Trophoblast cell (in vitro differentiated cells and primary cell): ENCODE measurements around the gene MAGEB10.
"Not testable (repeated sequence)": the region's sequence is repeated elsewhere in the genome, so short reads cannot be mapped to it uniquely, and the experiment has no call there.

ENCODE experiments used
- DNase-seq, 2 donors: peaks; one replicate each; pipeline ENCODE4 v3.0.0-alpha.2; 2016
- H2AFZ ChIP-seq: 2 replicates; pipeline ENCODE4 v1.6.1; 2013; ENCODE audit warnings: low read length, moderate library complexity, mild to moderate bottlenecking; ENCODE audit not compliant: insufficient read depth, poor library complexity
- H2AK5ac ChIP-seq: 2 replicates; pipeline ENCODE4 v1.6.1; 2013; ENCODE audit warnings: mild to moderate bottlenecking, low read length
- H2BK120ac ChIP-seq: 2 replicates; pipeline ENCODE4 v1.6.1; 2013; ENCODE audit warnings: low read length, mild to moderate bottlenecking, moderate library complexity; ENCODE audit not compliant: insufficient read depth, poor library complexity
- H2BK12ac ChIP-seq: 2 replicates; pipeline ENCODE4 v1.6.1; 2013; ENCODE audit warnings: mild to moderate bottlenecking, low read length, moderate library complexity
- H2BK5ac ChIP-seq: 2 replicates; pipeline ENCODE4 v1.6.1; 2013; ENCODE audit warnings: low read length, low read depth, moderate library complexity, mild to moderate bottlenecking; ENCODE audit not compliant: poor library complexity
- H3K14ac ChIP-seq: 2 replicates; pipeline ENCODE4 v1.6.1; 2013; ENCODE audit warnings: mild to moderate bottlenecking, low read length
- H3K18ac ChIP-seq: 2 replicates; pipeline ENCODE4 v1.6.1; 2013; ENCODE audit warnings: mild to moderate bottlenecking, low read length
- H3K23ac ChIP-seq: 2 replicates; pipeline ENCODE4 v1.6.1; 2013; ENCODE audit warnings: low read length
- H3K27ac ChIP-seq: 2 replicates; pipeline ENCODE4 v1.5.1; 2013; ENCODE audit warnings: low read depth, mild to moderate bottlenecking, inconsistent platforms, low read length, moderate library complexity
- H3K27me3 ChIP-seq: 2 replicates; pipeline ENCODE4 v1.6.1; 2013; ENCODE audit warnings: inconsistent platforms, mild to moderate bottlenecking, low read length, moderate library complexity; ENCODE audit not compliant: insufficient read depth
- H3K36me3 ChIP-seq, 2 experiments: 1 replicate in 1 of 2; 2 replicates in 1 of 2; pipeline ENCODE4 v1.6.1; 2013; ENCODE audit warnings: low read length in 2 of 2, mild to moderate bottlenecking in 2 of 2, moderate library complexity in 1 of 2; ENCODE audit not compliant: insufficient read depth in 2 of 2, control insufficient read depth in 1 of 2
- H3K4ac ChIP-seq: 2 replicates; pipeline ENCODE4 v1.6.1; 2013; ENCODE audit warnings: low read depth, mild to moderate bottlenecking, low read length, moderate library complexity
- H3K4me1 ChIP-seq, 2 experiments: 1 replicate in 1 of 2; 2 replicates in 1 of 2; pipeline ENCODE4 v1.6.1; 2013; ENCODE audit warnings: low read length in 2 of 2, mild to moderate bottlenecking in 2 of 2, moderate library complexity in 1 of 2; ENCODE audit not compliant: insufficient read depth in 2 of 2, control insufficient read depth in 1 of 2
- H3K4me2 ChIP-seq: 2 replicates; pipeline ENCODE4 v1.6.1; 2013; ENCODE audit warnings: inconsistent platforms, mild to moderate bottlenecking, low read length, moderate library complexity
- H3K4me3 ChIP-seq: 2 replicates; pipeline ENCODE4 v1.5.1; 2013; ENCODE audit warnings: mild to moderate bottlenecking, low read depth, low read length, inconsistent platforms
- H3K79me1 ChIP-seq: one replicate; pipeline ENCODE4 v1.6.1; 2013; ENCODE audit warnings: low read length
- H3K79me2 ChIP-seq: 2 replicates; pipeline ENCODE4 v1.6.1; 2013; ENCODE audit warnings: low read length, mild to moderate bottlenecking; ENCODE audit not compliant: control insufficient read depth, insufficient read depth, poor library complexity
- H3K9ac ChIP-seq: 2 replicates; pipeline ENCODE4 v1.6.1; 2013; ENCODE audit warnings: mild to moderate bottlenecking, low read length
- H3K9me3 ChIP-seq: 2 replicates; pipeline ENCODE4 v1.6.1; 2013; ENCODE audit warnings: low read depth, mild to moderate bottlenecking, control low read depth, inconsistent platforms, low read length; ENCODE audit not compliant: insufficient read depth
- H4K12ac ChIP-seq: 2 replicates; pipeline ENCODE4 v1.6.1; 2013; ENCODE audit warnings: low read depth, mild to moderate bottlenecking, low read length, moderate library complexity
- H4K8ac ChIP-seq: 2 replicates; pipeline ENCODE4 v1.6.1; 2013; ENCODE audit warnings: low read depth, mild to moderate bottlenecking, low read length, moderate library complexity
- H4K91ac ChIP-seq: one replicate; pipeline ENCODE4 v1.6.1; 2013; ENCODE audit warnings: low read depth, mild to moderate bottlenecking, low read length, moderate library complexity
- WGBS: extraction: QIAGEN DNeasy Blood & Tissue Kit; methylation state at CpG from one replicate; pipeline ENCODE4 v1.1.7; 2013; ENCODE audit warnings: missing lambda C conversion rate; ENCODE audit not compliant: insufficient read length, insufficient coverage; ENCODE audit errors: extremely low coverage; 5-methylcytosine and 5-hydroxymethylcytosine counted together

MAGEB10 gene

DNA sequence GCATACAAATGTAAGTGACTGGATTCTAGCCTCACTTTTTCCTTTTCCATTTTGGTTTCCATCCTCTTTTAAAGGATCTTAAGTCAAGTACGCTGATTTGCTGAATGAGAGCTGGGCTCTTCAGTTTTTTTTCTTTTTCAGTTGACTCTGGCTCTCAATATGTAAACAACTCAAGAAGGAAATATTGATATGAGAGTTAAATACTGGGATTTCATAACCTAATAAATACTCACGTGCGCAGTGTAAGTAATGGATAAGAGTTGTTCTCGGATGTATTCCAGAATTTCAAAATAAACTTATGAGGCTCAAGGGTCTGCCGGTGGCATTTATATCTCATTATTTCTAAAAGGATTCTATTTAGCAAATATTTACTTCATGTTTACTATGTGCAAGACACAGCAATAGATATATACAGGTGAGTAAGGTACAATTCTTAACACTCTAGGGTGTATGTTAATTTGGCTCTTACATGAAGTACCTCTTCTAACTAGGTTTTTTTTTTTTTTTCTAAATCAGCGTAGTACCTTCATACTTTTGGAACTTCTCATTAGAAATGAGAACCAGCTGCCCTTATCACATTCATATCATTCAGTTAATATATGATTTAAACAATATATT is 11.0 kb upstream of the MAGEB10 start:
- H3K9ac ChIP-seq = no peak overlapping the region
- WGBS = no CpG with 5 or more reads among the region's 6 CpGs
- no peak overlapping the region for H2BK120ac ChIP-seq
- H2BK12ac ChIP-seq = no peak overlapping the region
- H3K14ac ChIP-seq = no peak overlapping the region
- no peak overlapping the region for H2BK5ac ChIP-seq
- no peak overlapping the region for H4K91ac ChIP-seq
- H3K23ac ChIP-seq = no peak overlapping the region
- H3K4me1 ChIP-seq = no peaks in the 10 kb centered on the region
- no peak overlapping the region for H4K8ac ChIP-seq
- H3K4me3 ChIP-seq = no peak overlapping the region
- H3K36me3 ChIP-seq = no peaks in the 10 kb centered on the region
- no peak overlapping the region for H2AFZ ChIP-seq
- no peak overlapping the region for H4K12ac ChIP-seq
- H3K4me2 ChIP-seq = no peak overlapping the region
- H2AK5ac ChIP-seq = no peak overlapping the region
- H3K18ac ChIP-seq = no peak overlapping the region
- no peaks in the 10 kb centered on the region for H3K27me3 ChIP-seq
- no peak overlapping the region for H3K4ac ChIP-seq
- no peak overlapping the region for H3K27ac ChIP-seq
- H3K9me3 ChIP-seq = no peaks in the 10 kb centered on the region
- DNase-seq = no peak
- no peaks in the 10 kb centered on the region for H3K79me2 ChIP-seq
- no peaks in the 10 kb centered on the region for H3K79me1 ChIP-seq

DNA sequence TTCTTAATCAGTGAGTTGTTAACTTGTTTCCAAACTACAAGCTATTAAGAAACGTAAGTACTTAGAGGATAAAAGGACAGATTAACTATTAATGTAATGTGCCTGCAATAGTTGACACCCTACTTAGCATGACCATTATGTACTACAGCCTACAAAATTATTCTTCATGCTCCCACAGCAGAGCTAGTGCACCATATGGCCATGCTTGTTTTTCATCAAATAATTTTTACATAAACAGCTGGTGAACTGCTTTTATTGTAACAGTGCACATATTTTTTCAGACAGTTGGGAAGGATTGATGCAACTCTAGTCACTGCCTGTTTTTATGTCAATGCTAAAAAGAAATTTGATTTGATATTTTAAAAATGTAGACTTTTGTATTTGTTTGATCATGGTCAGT is 10.2 kb upstream of the MAGEB10 start:
- no peak overlapping the region for H4K12ac ChIP-seq

DNA sequence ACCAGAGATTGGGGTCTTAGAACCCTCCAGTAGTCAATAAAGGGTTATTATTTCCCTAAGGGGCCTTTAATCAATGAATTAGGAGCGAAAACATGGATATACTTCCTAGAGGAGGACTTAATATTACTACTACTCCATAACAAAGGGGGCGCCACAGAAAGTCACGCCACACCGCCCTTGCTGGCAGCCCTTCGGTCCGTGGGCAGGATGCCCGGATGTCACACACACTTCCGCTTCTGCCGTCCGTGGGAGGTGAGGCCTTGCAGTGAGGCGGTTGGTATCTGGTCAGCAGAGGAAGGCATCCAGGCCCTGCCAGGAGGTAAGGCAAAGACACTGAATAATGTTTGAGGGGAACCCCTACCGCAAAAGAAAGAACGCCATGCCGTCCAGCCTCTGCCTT is 436 bp downstream of the MAGEB10 start:
- no peak overlapping the region for H4K12ac ChIP-seq
- H3K18ac ChIP-seq = no peak overlapping the region
- H3K9ac ChIP-seq = no peak overlapping the region
- H2BK120ac ChIP-seq = no peak overlapping the region
- H2BK5ac ChIP-seq = no peak overlapping the region
- no peak overlapping the region for H3K23ac ChIP-seq
- no peak overlapping the region for H3K4me3 ChIP-seq
- no CpG with 5 or more reads among the region's 14 CpGs for WGBS
- H3K27ac ChIP-seq = no peak overlapping the region
- H4K8ac ChIP-seq = no peak overlapping the region
- no peak overlapping the region for H2BK12ac ChIP-seq
- H3K4me2 ChIP-seq = no peak overlapping the region
- H3K79me1 ChIP-seq = no peaks in the 10 kb centered on the region
- H2AFZ ChIP-seq = no peak overlapping the region
- H2AK5ac ChIP-seq = no peak overlapping the region
- no peak overlapping the region for H3K4ac ChIP-seq
- H3K9me3 ChIP-seq = peaks cover 2% of the 10 kb centered on the region
- H3K36me3 ChIP-seq = no peaks in the 10 kb centered on the region
- DNase-seq = no peak
- H3K4me1 ChIP-seq = no peaks in the 10 kb centered on the region
- H3K27me3 ChIP-seq = no peaks in the 10 kb centered on the region
- H4K91ac ChIP-seq = no peak overlapping the region
- no peaks in the 10 kb centered on the region for H3K79me2 ChIP-seq
- no peak overlapping the region for H3K14ac ChIP-seq

More for the DNA sequence above, 10.2 kb upstream of the MAGEB10 start:
- no peak overlapping the region for H2BK12ac ChIP-seq
- H3K9ac ChIP-seq = no peak overlapping the region
- no peak overlapping the region for H3K23ac ChIP-seq
- H2AFZ ChIP-seq = no peak overlapping the region
- no peak overlapping the region for H3K4me3 ChIP-seq
- no peaks in the 10 kb centered on the region for H3K27me3 ChIP-seq
- no peak overlapping the region for H2BK5ac ChIP-seq
- H3K4me2 ChIP-seq = no peak overlapping the region
- no peak overlapping the region for H3K14ac ChIP-seq
- no peak overlapping the region for H2BK120ac ChIP-seq
- H3K27ac ChIP-seq = no peak overlapping the region
- H3K9me3 ChIP-seq = no peaks in the 10 kb centered on the region
- H3K4me1 ChIP-seq = no peaks in the 10 kb centered on the region
- no peaks in the 10 kb centered on the region for H3K79me1 ChIP-seq
- H3K36me3 ChIP-seq = no peaks in the 10 kb centered on the region
- WGBS = no CpG with 5 or more reads among the region's 1 CpG
- no peaks in the 10 kb centered on the region for H3K79me2 ChIP-seq
- no peak for DNase-seq
- H3K18ac ChIP-seq = no peak overlapping the region
- H3K4ac ChIP-seq = no peak overlapping the region
- no peak overlapping the region for H2AK5ac ChIP-seq
- no peak overlapping the region for H4K91ac ChIP-seq
- no peak overlapping the region for H4K8ac ChIP-seq

DNA sequence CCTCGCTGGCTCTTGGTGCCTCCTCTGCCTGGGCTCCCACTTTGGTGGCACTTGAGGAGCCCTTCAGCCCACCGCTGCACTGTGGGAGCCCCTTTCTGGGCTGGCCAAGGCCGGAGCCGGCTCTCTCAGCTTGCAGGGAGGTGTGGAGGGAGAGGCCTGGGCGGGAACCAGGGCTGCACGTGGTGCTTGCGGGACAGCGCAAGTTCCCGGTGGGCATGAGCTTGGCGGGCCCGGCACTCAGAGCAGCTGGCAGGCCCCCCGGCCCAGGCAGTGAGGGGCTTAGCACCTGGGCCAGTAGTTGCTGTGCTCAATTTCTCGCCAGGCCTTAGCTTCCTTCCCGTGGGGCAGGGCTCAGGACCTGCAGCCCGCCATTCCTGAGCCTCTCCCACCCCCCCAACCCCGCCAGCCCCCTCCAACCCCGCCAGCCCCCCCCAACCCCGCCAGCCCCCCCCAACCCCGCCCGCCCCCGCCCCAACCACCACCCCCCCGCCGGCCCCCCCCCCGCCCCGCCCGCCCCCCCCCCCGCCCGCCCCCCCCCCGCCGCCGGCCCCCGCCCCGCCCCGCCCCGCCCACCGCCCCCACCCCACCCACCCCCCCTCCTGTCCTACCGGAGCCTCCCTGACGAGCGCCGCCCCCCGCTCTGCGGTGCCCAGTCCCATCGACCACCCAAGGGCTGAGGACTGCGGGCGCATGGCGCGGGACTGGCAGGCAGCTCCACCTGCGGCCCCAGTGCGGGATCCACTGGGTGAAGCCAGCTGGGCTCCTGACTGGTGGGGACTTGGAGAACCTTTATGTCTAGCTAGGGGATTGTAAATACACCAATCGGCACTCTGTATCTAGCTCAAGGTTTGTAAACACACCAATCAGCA is 1.4 kb downstream of the MAGEB10 start:
- not testable (repeated sequence) for H3K18ac ChIP-seq, H4K12ac ChIP-seq, H3K36me3 ChIP-seq, H2AK5ac ChIP-seq, H3K27ac ChIP-seq, H3K9ac ChIP-seq, H3K9me3 ChIP-seq, H3K79me2 ChIP-seq, H2BK120ac ChIP-seq, H4K91ac ChIP-seq, H3K27me3 ChIP-seq, DNase-seq, H3K14ac ChIP-seq, H3K23ac ChIP-seq, H2BK5ac ChIP-seq, H4K8ac ChIP-seq, H2BK12ac ChIP-seq, H3K79me1 ChIP-seq, H3K4ac ChIP-seq, H2AFZ ChIP-seq, H3K4me1 ChIP-seq, H3K4me3 ChIP-seq, H3K4me2 ChIP-seq
- no CpG with 5 or more reads among the region's 50 CpGs for WGBS
